Lower leg skin (tissue), 4 donors: ENCODE data around the gene ADGRG4. TPM values are rescaled to one million over a fixed set of nuclear protein-coding genes. Genes with fewer than 3 reads are reported as not detected.
A peak's percentile ranks its signal among the peaks of the same experiment; 100 is the strongest.
"Not testable (repeated sequence)": the region's sequence is repeated elsewhere in the genome, so short reads cannot be mapped to it uniquely, and the experiment has no call there.

Experiments used
- DNase-seq, 2 donors: peaks; one replicate each; pipeline ENCODE4 v3.0.0-alpha.2; 2019; ENCODE audit warnings: low spot score in 2 of 2
- H3K4me3 ChIP-seq: fragments of 200-600 bp; sonication (generic); 2 replicates; pipeline ENCODE4 v1.5.1; 2017; ENCODE audit warnings: mild to moderate bottlenecking, low read depth; ENCODE audit not compliant: poor library complexity, severe bottlenecking
- CTCF ChIP-seq, 3 donors: fragments of 450-650 bp; IDR thresholded peaks; one replicate each; pipeline ENCODE4 v1.5.1; 2016; ENCODE audit warnings: antibody characterized with exemption in 3 of 3, mild to moderate bottlenecking in 3 of 3, moderate library complexity in 2 of 3
- POLR2A ChIP-seq, 2 donors: fragments of 450-650 bp; IDR thresholded peaks; one replicate each; pipeline ENCODE4 v1.6.1; 2016 to 2017; ENCODE audit warnings: antibody characterized with exemption in 2 of 2, mild to moderate bottlenecking in 1 of 2, moderate library complexity in 1 of 2
- WGBS, 2 donors: methylation state at CpG; one replicate each; pipeline ENCODE4 v1.1.5; 2018; 5-methylcytosine and 5-hydroxymethylcytosine counted together
- intact Hi-C: fragments of 100-400 bp; cut with DNase I; formaldehyde crosslinking; loops from one replicate; pipeline ENCODE4 v1.15.0; 2023; ENCODE audit warnings: low total_unique reads
- total RNA-seq, 4 donors: library from RNA; depleted of rRNA; stranded (reverse); fragments of >200 nt; gene quantifications; one replicate each; pipeline ENCODE4 v1.1.0, GENCODE V29; 2016

ADGRG4 gene
- not detected for total RNA-seq

- DNase-seq, H3K4me3 ChIP-seq, intact Hi-C loops: not testable (repeated sequence)
- WGBS, 2 donors: 91 to 98% methylated on average over 4 of the region's 4 CpGs
Measured at GRCh38 chrX:136300721-136301120, at the start of gene ADGRG4. Gene ADGRG4, plus strand, starts transcription at chrX:136300963. Its CDS starts 7,815 bp downstream, at chrX:136308778.

- DNase-seq: peak in 1 of 2 donors; percentile 90
- 9 to 34% methylated on average over 7 to 42 of the region's 73 CpGs for WGBS, 2 donors
- intact Hi-C loops: no loop called here
- no peak for TF ChIP-seq POLR2A (IDR thresholded peaks at IDR 0.05)
- TF ChIP-seq CTCF (IDR thresholded peaks at IDR 0.05): no peak
- H3K4me3 ChIP-seq: peak within 1 kb of the TSS; percentile 53
Measured at GRCh38 chrX:136251041-136251991, 49.4 kb upstream of the ADGRG4 start, which contains the start of gene MAP7D3. Gene MAP7D3, minus strand, starts transcription at chrX:136251400. Its CDS starts 42 bp downstream, at chrX:136251358.

GRCh38 chrX:136255541-136255940, 45.2 kb upstream of the ADGRG4 start:
- DNase-seq: no peak
- WGBS, 2 donors: 41 to 46% methylated on average over 4 to 5 of the region's 5 CpGs
- TF ChIP-seq POLR2A (IDR thresholded peaks at IDR 0.05) (no peak), CTCF (IDR thresholded peaks at IDR 0.05) (no peak)
- intact Hi-C loops: no loop called here
- H3K4me3 ChIP-seq: no peak overlapping the region

- WGBS, 2 donors: 22 to 35% methylated on average over 7 of the region's 7 CpGs
- intact Hi-C loops: no loop called here
- TF ChIP-seq CTCF (IDR thresholded peaks at IDR 0.05) (no peak), POLR2A (IDR thresholded peaks at IDR 0.05) (no peak)
- no peak for DNase-seq
- H3K4me3 ChIP-seq: no peak overlapping the region
Measured at GRCh38 chrX:136256026-136256425, 44.7 kb upstream of the ADGRG4 start.

- H3K4me3 ChIP-seq: no peak overlapping the region
- TF ChIP-seq POLR2A (IDR thresholded peaks at IDR 0.05): no peak
- TF ChIP-seq CTCF (IDR thresholded peaks at IDR 0.05): no peak
- WGBS, 2 donors: 63 to 88% methylated on average over 1 of the region's 1 CpG
- no peak for DNase-seq
- intact Hi-C loops: no loop called here
Measured at GRCh38 chrX:136258951-136259350, 41.8 kb upstream of the ADGRG4 start.

- intact Hi-C loops: no loop called here
- no peak overlapping the region for H3K4me3 ChIP-seq
- WGBS, 2 donors: 38 to 44% methylated on average over 4 of the region's 4 CpGs
- no peak for DNase-seq
- TF ChIP-seq CTCF (IDR thresholded peaks at IDR 0.05): no peak
- TF ChIP-seq POLR2A (IDR thresholded peaks at IDR 0.05): no peak
Measured at GRCh38 chrX:136259543-136259942, 41.2 kb upstream of the ADGRG4 start.
